ENCODE data around the gene HSF4. TPM values are rescaled to one million over a fixed set of nuclear protein-coding genes. Genes with fewer than 3 reads are reported as not detected.

Gene HSF4
- total and polyA plus RNA-seq, 5 experiments from 2014 or later = 9.7 to 14.8 TPM; not detected in 3

DNA sequence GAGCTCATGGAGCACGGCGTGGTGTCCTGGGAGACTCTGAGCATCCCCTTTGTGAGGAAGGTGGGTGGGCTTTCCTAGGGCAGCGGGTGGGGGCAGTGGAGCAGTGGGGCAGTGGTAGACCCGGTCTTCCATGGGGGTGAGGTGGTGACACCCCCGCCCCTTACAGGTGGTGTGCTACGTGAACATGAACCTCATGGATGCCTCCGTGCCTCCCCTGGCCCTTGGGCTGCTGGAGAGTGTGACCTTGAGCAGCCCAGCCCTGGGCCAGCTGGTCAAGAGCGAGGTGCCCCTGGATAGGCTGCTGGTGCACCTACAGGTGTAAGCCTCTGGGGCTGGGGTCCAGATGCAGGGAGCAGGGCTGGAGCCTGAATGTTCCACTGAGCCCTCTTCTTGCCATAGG is 35.9 kb downstream of the HSF4 start:
- peak overlapping the region in 1 of 10 donors; percentile 52 for H3K27ac Mint-ChIP-seq
- ATAC-seq (no peak), DNase-seq (no peak)
- no peaks in the 10 kb centered on the region for H3K27me3 Mint-ChIP-seq
- POLR2A ChIA-PET = no interaction called here
- no peaks in the 10 kb centered on the region for H3K9me3 Mint-ChIP-seq
- H3K4me1 Mint-ChIP-seq = peaks cover 9 to 25% (median 12%) of the 10 kb centered on the region in 4 donors
- H3K4me3 Mint-ChIP-seq = no peak overlapping the region
- H3K36me3 Mint-ChIP-seq = peaks cover 0 to 45% (median 8%) of the 10 kb centered on the region in 3 donors

GRCh38 chr16:67201411-67202345 is 37.1 kb downstream of the HSF4 start:
- Mint-ChIP-seq H3K9me3 (no peaks in the 10 kb centered on the region), H3K4me1 (peaks cover 2 to 13% (median 4%) of the 10 kb centered on the region in 4 donors), H3K4me3 (no peak overlapping the region), H3K27ac (no peak overlapping the region), H3K36me3 (peaks cover 0 to 35% (median 3%) of the 10 kb centered on the region in 3 donors), H3K27me3 (no peaks in the 10 kb centered on the region)
- POLR2A ChIA-PET = interaction anchor here (0.7 to 1.1 kb wide), 3 partner anchors 10 to 1649 kb away, joined by 3 to 4 read pairs (median 3); partner anchors contain the start of gene TMEM208
- ATAC-seq (no peak), DNase-seq (no peak)

GRCh38 chr16:67202426-67202825 is 37.9 kb downstream of the HSF4 start:
- no peaks in the 10 kb centered on the region for H3K27me3 Mint-ChIP-seq
- peaks cover 0 to 28% (median 0%) of the 10 kb centered on the region in 3 donors for H3K36me3 Mint-ChIP-seq
- POLR2A ChIA-PET = interaction anchor here (0.9 kb wide), 1 partner anchor 24 kb away, joined by 3 read pairs; the partner anchor contains the start of gene TMEM208
- peaks cover 0 to 8% (median under 1%) of the 10 kb centered on the region in 4 donors for H3K4me1 Mint-ChIP-seq
- H3K9me3 Mint-ChIP-seq = no peaks in the 10 kb centered on the region
- no peak overlapping the region for H3K27ac Mint-ChIP-seq
- ATAC-seq (no peak), DNase-seq (no peak)
- no peak overlapping the region for H3K4me3 Mint-ChIP-seq

GRCh38 chr16:67202956-67203493 is 38.5 kb downstream of the HSF4 start:
- DNase-seq = peak in 1 of 10 donors; percentile 52
- POLR2A ChIA-PET = interaction anchor here (0.9 kb wide), 1 partner anchor 24 kb away, joined by 3 read pairs; the partner anchor contains the start of gene TMEM208
- no peak for ATAC-seq
- H3K36me3 Mint-ChIP-seq = peaks cover 0 to 22% (median 0%) of the 10 kb centered on the region in 3 donors
- no peak overlapping the region for H3K27ac Mint-ChIP-seq
- peaks cover 0 to 6% (median under 1%) of the 10 kb centered on the region in 4 donors for H3K4me1 Mint-ChIP-seq
- H3K4me3 Mint-ChIP-seq = no peak overlapping the region
- H3K27me3 Mint-ChIP-seq = no peaks in the 10 kb centered on the region
- no peaks in the 10 kb centered on the region for H3K9me3 Mint-ChIP-seq

DNA sequence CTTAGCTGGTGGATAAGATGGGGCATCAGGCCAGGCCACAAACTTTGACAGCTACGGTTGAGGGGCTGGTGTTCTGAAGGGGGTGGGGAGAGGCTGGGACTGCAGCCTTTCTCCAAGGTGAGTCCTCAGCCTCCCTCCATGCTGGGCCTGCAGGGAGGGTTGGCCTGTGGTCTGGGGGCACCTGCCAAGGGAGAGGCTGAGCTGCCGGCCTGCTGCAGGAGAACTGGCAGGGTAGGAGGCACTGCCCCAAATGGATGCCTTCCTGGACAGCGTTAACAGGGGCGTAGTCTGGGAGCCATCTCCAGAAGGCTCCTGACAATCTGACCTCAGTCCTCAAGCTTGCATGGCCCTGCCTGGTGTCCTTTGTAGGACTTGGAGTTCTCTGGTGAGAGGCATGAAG is 39.5 kb downstream of the HSF4 start:
- DNase-seq = no peak
- H3K27ac Mint-ChIP-seq = peak overlapping the region in 2 of 10 donors; percentile 4 to 31
- peaks cover 0 to 2% (median under 1%) of the 10 kb centered on the region in 4 donors for H3K4me1 Mint-ChIP-seq
- no peak overlapping the region for H3K4me3 Mint-ChIP-seq
- POLR2A ChIA-PET = interaction anchor here (0.7 kb wide), 1 partner anchor 12 kb away, joined by 3 read pairs; no protein-coding TSS in a partner anchor
- no peaks in the 10 kb centered on the region for H3K27me3 Mint-ChIP-seq
- no peaks in the 10 kb centered on the region for H3K9me3 Mint-ChIP-seq
- ATAC-seq = no peak
- peaks cover 0 to 16% (median 0%) of the 10 kb centered on the region in 3 donors for H3K36me3 Mint-ChIP-seq

DNA sequence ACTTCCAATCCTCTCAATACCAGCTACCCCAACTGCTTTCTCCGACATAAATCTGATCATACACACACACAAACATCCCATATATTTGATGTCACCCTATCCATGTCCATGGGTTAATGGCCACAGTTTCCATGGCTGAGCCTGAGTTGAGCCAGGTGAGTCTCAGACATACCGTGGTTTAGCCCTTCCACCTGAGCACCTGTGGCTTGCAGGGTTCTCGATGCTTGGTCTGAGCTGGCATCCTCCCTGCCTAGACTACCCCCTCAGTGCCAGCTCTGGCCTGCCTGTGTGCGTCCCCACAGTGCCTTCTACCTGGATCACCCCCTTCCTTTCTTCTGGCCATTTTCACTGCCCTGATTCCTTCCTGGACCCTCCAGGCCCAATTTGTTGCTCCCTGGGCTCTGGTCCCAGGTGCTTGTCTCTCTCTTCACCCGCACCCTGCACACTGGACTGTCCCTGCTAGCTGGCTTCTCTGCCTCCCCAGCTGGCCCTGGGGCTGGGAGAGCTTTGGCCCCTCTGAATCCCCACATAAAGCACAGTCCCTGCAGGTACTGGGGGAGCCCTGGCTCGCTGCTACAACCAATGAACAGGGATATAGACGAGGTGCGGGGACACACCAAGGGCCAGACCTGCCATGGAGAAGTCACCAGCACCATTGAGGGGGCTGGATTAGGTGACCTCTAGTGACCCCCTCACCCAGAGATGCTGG is 41.7 kb downstream of the HSF4 start:
- peaks cover 0 to 5% (median 0%) of the 10 kb centered on the region in 3 donors for H3K36me3 Mint-ChIP-seq
- POLR2A ChIA-PET = interaction anchor here (0.5 to 2.6 kb wide), 3 partner anchors 9 to 101 kb away, joined by 3 to 10 read pairs (median 3); no protein-coding TSS in a partner anchor
- H3K4me1 Mint-ChIP-seq = peaks cover 0 to 3% (median under 1%) of the 10 kb centered on the region in 4 donors
- DNase-seq (no peak), ATAC-seq (no peak)
- peak overlapping the region in 1 of 10 donors; percentile 29 for H3K4me3 Mint-ChIP-seq
- no peaks in the 10 kb centered on the region for H3K9me3 Mint-ChIP-seq
- H3K27ac Mint-ChIP-seq = peak overlapping the region in 5 of 10 donors; percentile 23 to 74 (median 64)
- H3K27me3 Mint-ChIP-seq = no peaks in the 10 kb centered on the region

GRCh38 chr16:67206838-67207248 is 42.3 kb downstream of the HSF4 start:
- H3K27me3 Mint-ChIP-seq = no peaks in the 10 kb centered on the region
- no peaks in the 10 kb centered on the region for H3K9me3 Mint-ChIP-seq
- peaks cover 0 to 3% (median under 1%) of the 10 kb centered on the region in 4 donors for H3K4me1 Mint-ChIP-seq
- H3K27ac Mint-ChIP-seq = peak overlapping the region in 1 of 10 donors; percentile 63
- peaks cover 0 to 4% (median 0%) of the 10 kb centered on the region in 3 donors for H3K36me3 Mint-ChIP-seq
- no peak overlapping the region for H3K4me3 Mint-ChIP-seq
- ATAC-seq (no peak), DNase-seq (no peak)
- POLR2A ChIA-PET = interaction anchor here (0.5 to 2.6 kb wide), 3 partner anchors 9 to 101 kb away, joined by 3 to 10 read pairs (median 3); no protein-coding TSS in a partner anchor

DNA sequence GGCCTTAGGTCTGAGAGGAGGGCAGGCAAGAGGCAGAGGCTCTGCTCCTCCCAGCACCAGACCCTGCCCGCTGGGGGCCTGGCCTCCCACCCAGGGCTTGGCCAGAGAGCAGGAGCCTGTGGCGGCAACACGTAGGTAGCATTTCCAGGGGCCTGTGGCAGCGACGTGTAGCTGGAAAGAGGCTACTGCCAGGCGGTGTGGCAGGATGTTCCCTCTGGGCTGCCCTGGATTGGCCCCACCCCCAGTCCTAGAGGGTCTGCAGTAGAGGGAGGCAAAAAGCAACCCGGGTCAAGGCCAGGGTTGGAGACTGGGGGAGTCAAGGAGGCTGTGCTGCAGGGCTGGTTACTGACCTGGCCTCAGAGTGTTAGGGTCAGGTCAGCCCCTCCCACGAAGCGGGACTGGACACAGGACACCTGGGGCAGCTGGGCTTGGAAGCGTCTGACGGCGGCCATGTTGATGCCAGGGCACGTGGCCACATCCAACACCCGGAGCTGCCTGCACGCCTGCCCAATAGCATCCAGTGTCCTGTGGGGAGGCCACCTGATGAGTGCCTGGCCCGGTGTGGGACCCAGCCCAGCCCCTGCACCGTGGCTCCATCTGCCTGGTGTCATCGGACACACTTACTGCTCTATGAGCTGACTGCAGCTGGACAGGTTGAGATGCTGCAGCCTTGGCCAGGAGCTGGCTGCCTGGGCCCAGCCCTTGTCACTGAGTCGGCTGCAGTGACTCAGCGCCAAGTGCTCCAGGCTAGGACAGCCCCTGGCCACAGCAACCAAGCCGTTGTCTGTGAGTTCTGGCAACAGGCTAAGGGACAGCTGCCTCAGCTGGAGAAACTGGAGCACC is 42.9 kb downstream of the HSF4 start:
- Mint-ChIP-seq H3K27me3 (no peaks in the 10 kb centered on the region), H3K4me3 (no peak overlapping the region), H3K4me1 (peaks cover 0 to 3% (median under 1%) of the 10 kb centered on the region in 4 donors), H3K27ac (peak overlapping the region in 1 of 10 donors; percentile 63), H3K9me3 (no peaks in the 10 kb centered on the region), H3K36me3 (peaks cover 0 to 4% (median 0%) of the 10 kb centered on the region in 3 donors)
- POLR2A ChIA-PET = interaction anchor here (0.7 to 2.6 kb wide), 2 partner anchors 17 to 39 kb away, joined by 3 to 10 read pairs; no protein-coding TSS in a partner anchor
- no peak for ATAC-seq
- no peak for DNase-seq

DNA sequence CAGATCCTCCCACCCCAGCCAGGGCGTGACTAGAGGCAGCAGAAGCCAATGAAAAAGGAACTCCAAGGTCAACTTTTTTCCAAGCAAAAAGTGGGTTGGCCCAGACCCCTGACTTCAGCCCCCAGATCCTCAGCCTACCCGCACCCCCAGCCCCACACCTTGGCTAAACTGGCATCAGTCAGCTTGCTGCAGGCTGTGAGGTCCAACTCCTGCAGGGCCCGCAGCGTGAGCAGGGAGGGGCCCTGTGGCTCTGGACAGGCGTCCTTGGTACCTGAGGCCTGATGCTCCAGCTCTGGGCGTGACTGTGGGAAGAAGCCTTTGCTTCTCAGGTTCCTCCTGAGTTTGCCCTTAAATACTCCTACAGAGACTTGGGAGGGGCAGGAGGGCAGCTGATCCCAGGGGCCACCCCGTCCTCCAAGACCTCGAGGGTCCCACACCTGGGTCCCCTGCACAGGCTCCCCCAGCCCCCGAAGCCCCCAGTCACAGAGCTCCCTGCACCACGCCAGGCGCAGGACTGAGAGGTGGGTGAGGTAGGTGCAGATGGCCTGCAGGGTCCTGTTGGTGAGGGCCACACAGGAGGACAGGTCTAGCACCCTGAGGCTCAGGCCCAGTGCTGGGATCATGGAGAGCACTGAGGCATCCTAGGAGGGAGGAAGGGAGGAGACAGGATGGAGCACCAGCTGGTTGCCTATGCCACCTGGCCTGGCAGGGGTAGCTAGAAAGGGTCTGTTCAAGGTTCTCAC is 43.8 kb downstream of the HSF4 start:
- H3K4me3 Mint-ChIP-seq = no peak overlapping the region
- no peaks in the 10 kb centered on the region for H3K27me3 Mint-ChIP-seq
- H3K27ac Mint-ChIP-seq = peak overlapping the region in 1 of 10 donors; percentile 52

DNA sequence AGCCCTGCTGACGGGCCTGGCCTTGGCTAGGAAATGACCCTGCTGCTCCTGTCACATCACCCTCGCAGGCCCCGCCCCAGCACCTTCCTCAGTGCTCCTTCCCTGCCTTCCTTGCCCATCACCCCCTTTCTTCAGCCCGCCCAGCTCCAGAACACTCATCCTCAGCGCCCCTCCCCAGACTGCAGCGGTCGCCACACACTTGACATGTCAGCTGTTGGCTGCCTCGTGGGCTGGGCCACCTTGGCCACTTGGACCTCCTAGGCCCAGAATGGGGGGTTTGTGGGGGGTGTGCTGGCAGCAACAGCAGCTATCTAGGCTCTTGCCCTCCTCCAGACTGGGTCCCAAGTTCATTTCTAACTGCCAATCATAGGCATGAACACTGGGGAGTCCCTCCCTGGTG is 45.0 kb downstream of the HSF4 start:
- H3K27ac Mint-ChIP-seq = no peak overlapping the region
- H3K27me3 Mint-ChIP-seq = no peaks in the 10 kb centered on the region
- POLR2A ChIA-PET = no interaction called here
- peaks cover 0 to 2% (median 0%) of the 10 kb centered on the region in 3 donors for H3K36me3 Mint-ChIP-seq
- no peaks in the 10 kb centered on the region for H3K9me3 Mint-ChIP-seq
- ATAC-seq = no peak
- H3K4me1 Mint-ChIP-seq = peaks cover 0 to 3% (median under 1%) of the 10 kb centered on the region in 4 donors
- DNase-seq = no peak
- H3K4me3 Mint-ChIP-seq = no peak overlapping the region

More for the DNA sequence above, 43.8 kb downstream of the HSF4 start:
- peaks cover 0 to 4% (median 0%) of the 10 kb centered on the region in 3 donors for H3K36me3 Mint-ChIP-seq
- peaks cover 0 to 3% (median under 1%) of the 10 kb centered on the region in 4 donors for H3K4me1 Mint-ChIP-seq
- H3K9me3 Mint-ChIP-seq = no peaks in the 10 kb centered on the region
- POLR2A ChIA-PET = interaction anchor here (0.5 to 2.6 kb wide), 3 partner anchors 11 to 38 kb away, joined by 3 to 10 read pairs (median 3); no protein-coding TSS in a partner anchor
- no peak for DNase-seq
- no peak for ATAC-seq
